Endothelial cell of umbilical vein (primary cell): ENCODE measurements around the gene SRP19. TPM values are rescaled to one million over a fixed set of nuclear protein-coding genes. Genes with fewer than 3 reads are reported as not detected.
"Not testable (repeated sequence)": the region's sequence is repeated elsewhere in the genome, so short reads cannot be mapped to it uniquely, and the experiment has no call there.

Experiments
- BruUV-seq: library from RNA; stranded (reverse); fragments of 400-500 nt; replicated peaks from 2 replicates; lab custom pipeline; 2021; lab: Mats Ljungman, UMichigan
- CTCF ChIA-PET: fragments of 300-600, 350-600 bp; sonication (Branson Sonifier 250); formaldehyde crosslinking; loops from one replicate; lab custom pipeline; 2021; ENCODE audit warnings: antibody characterized with exemption, inconsistent platforms; lab: Charles Lee
- POLR2A ChIA-PET: fragments of 300-600, 350-600 bp; sonication (Branson Sonifier 250); formaldehyde crosslinking; loops from one replicate; lab custom pipeline; 2021; ENCODE audit warnings: antibody characterized with exemption, inconsistent platforms; lab: Charles Lee
- DNase-seq: peaks from one replicate; pipeline ENCODE4 v3.0.0-alpha.2; 2011; ENCODE audit warnings: low read depth, low spot score
- FAIRE-seq: peaks from 2 replicates; lab custom pipeline; 2011; peaks lifted over from hg19 to GRCh38; lab: Jason Lieb, UNC
- H2AFZ ChIP-seq: 2 replicates; pipeline ENCODE4 v1.6.0; 2012; ENCODE audit warnings: low read depth, low read length, control low read depth, inconsistent platforms
- H3K27ac ChIP-seq: 2 replicates; pipeline ENCODE4 v1.5.1; 2011; ENCODE audit warnings: low read depth, mild to moderate bottlenecking, control low read depth, low read length, moderate library complexity; ENCODE audit not compliant: insufficient read depth
- H3K27me3 ChIP-seq, 2 experiments: 2 replicates each; pipeline versions ENCODE4 v1.6.0 to v1.6.1; 2011; ENCODE audit warnings: low read length in 2 of 2, mixed read lengths in 1 of 2; ENCODE audit not compliant: control insufficient read depth in 2 of 2, insufficient read depth in 2 of 2
- H3K36me3 ChIP-seq, 2 experiments: 2 replicates in 1 of 2; 3 replicates in 1 of 2; pipeline ENCODE4 v1.5.1; 2011; ENCODE audit warnings: low read length in 2 of 2, mild to moderate bottlenecking in 1 of 2, moderate library complexity in 1 of 2; ENCODE audit not compliant: control insufficient read depth in 2 of 2, insufficient read depth in 2 of 2; ENCODE audit errors: extremely low read depth in 1 of 2
- H3K4me1 ChIP-seq: 3 replicates; pipeline ENCODE4 v1.5.1; 2011; ENCODE audit warnings: mild to moderate bottlenecking, low read length; ENCODE audit not compliant: control insufficient read depth, insufficient read depth; ENCODE audit errors: extremely low read depth
- H3K4me2 ChIP-seq: 2 replicates; pipeline ENCODE4 v1.6.1; 2011; ENCODE audit warnings: low read length, control low read depth, mixed read lengths; ENCODE audit not compliant: insufficient read depth
- H3K4me3 ChIP-seq, 3 experiments: fragments of 200-600 bp in 1 of 3; sonication (generic), shearing (Covaris generic) in 1 of 3; replicated peaks in 1 of 3; 2 replicates each; pipeline ENCODE4 v1.5.1; 2011 to 2016; ENCODE audit warnings: control low read depth in 3 of 3, low read length in 3 of 3, mild to moderate bottlenecking in 2 of 3, inconsistent platforms in 1 of 3, low read depth in 1 of 3, moderate library complexity in 1 of 3; ENCODE audit not compliant: insufficient read depth in 1 of 3
- H3K79me2 ChIP-seq: 2 replicates; pipeline ENCODE4 v1.6.0; 2012; ENCODE audit warnings: low read length, inconsistent platforms; ENCODE audit not compliant: control insufficient read depth, insufficient read depth
- H3K9ac ChIP-seq: replicated peaks from 2 replicates; pipeline ENCODE3; 2011; ENCODE audit warnings: low read length, control low read depth; ENCODE audit not compliant: insufficient read depth; ENCODE audit errors: extremely low read depth
- H3K9me1 ChIP-seq: replicated peaks from 3 replicates; pipeline ENCODE4 v1.6.0; 2011; ENCODE audit warnings: mild to moderate bottlenecking, low read length; ENCODE audit not compliant: control insufficient read depth, insufficient read depth; ENCODE audit errors: extremely low read depth
- H3K9me3 ChIP-seq: replicated peaks from 2 replicates; pipeline ENCODE4 v1.5.1; 2012; ENCODE audit warnings: low read length, inconsistent platforms; ENCODE audit not compliant: control insufficient read depth, insufficient read depth
- H4K20me1 ChIP-seq: replicated peaks from 2 replicates; pipeline ENCODE3; 2011; ENCODE audit warnings: mild to moderate bottlenecking, low read length; ENCODE audit not compliant: control insufficient read depth, insufficient read depth; ENCODE audit errors: extremely low read depth
- FOS ChIP-seq: IDR thresholded peaks from 2 replicates; pipeline ENCODE4 v1.6.1; 2011; ENCODE audit warnings: mild to moderate bottlenecking, low read length, moderate library complexity, borderline replicate concordance; ENCODE audit not compliant: insufficient read depth
- POLR2AphosphoS5 ChIP-seq: IDR thresholded peaks from 2 replicates; pipeline ENCODE4 v1.6.1; 2012; ENCODE audit warnings: low read depth, mild to moderate bottlenecking, control low read depth, low read length, moderate library complexity; ENCODE audit not compliant: insufficient read depth
- dilution Hi-C: fragments of 300-500 bp; cut with MboI; formaldehyde crosslinking; loops from one replicate; pipeline ENCODE4 v1.15.0; 2019; ENCODE audit warnings: low sequenced_read_pairs; ENCODE audit not compliant: extremely low pct_ligation_motif_present
- intact Hi-C: fragments of 100-400 bp; cut with micrococcal nuclease; formaldehyde crosslinking; loops from one replicate; pipeline ENCODE4 v1.10.0; 2022
- polyA plus RNA-seq, 4 experiments: library from polyadenylated mRNA; depleted of rRNA in 3 of 4; stranded (reverse) in 3 of 4; unstranded in 1 of 4; fragments of >200 nt; gene quantifications; 2 replicates each; pipeline versions ENCODE4 v1.2.1 to v1.2.3, GENCODE V29; 2011 to 2012; ENCODE audit warnings: missing spikeins in 1 of 4
- total RNA-seq: library from RNA; stranded (reverse); gene quantifications from 2 replicates; pipeline ENCODE4 v1.2.3, GENCODE V29; 2021
- TF ChIP-seq, protein P1 (sequence below), 2 donors: IDR thresholded peaks; 1 replicate in 1 of 2; 2 replicates in 1 of 2; pipeline ENCODE4 v1.5.1; 2011; ENCODE audit warnings: low read length in 2 of 2, mild to moderate bottlenecking in 2 of 2, moderate library complexity in 2 of 2, control low read depth in 1 of 2, inconsistent platforms in 1 of 2, low read depth in 1 of 2; ENCODE audit not compliant: insufficient read depth in 1 of 2; ENCODE audit errors: extremely low read depth in 1 of 2

Gene SRP19
- total and polyA plus RNA-seq, 2 donors (not counting 3 experiments of a cell fraction or from before 2014, with no cell fraction given): 28.6 to 69.4 TPM

DNA sequence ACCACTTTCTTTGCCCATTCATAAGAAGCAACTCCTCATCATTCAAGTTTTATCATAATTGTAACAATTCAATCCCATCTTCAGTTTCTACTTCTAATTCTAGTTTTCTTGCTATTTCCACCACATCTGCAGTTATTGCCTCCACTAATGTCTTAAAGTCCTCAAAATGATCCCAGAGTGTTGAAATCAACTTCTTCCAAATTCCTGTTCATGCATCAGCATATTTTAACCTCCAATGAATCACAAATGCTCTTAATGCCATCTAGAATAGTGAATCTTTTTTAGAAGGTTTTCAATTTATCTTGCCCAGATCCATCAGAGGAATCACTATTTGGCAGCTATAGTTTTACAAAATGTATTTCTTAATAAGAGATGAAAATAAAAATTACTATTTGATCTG lies 3.2 kb upstream of the SRP19 start:
- dilution Hi-C loops: no loop called here
- FAIRE-seq: no peak
- CTCF ChIA-PET: interaction anchor here (4.1 kb wide), 1 partner anchor 9 kb away, joined by 50 read pairs; no protein-coding TSS in a partner anchor

DNA sequence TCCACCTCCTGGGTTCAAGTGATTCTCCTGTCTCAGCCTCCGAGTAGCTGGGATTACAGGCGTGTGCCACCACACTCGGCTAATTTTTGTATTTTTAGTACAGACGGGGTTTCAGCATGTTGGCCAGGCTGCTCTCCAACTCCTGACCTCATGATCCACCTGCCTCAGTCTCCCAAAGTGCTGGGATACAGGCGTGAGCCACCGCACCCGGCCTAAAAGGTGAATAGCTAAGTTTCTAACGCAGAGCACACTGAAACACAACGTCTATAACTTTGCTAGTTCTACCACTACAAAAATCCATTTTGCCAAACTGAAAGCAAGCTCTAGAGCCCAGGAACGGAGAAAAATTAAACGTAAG lies 537 bp upstream of the SRP19 start:
- peak overlapping the region in 2 of 3 experiments; percentile 63 to 98 for H3K4me3 ChIP-seq
- intact Hi-C loops: loop anchor here (2.0 to 5.0 kb wide), 2 partner anchors 104 to 168 kb away; no protein-coding TSS in a partner anchor
- H4K20me1 ChIP-seq, DNase-seq, H3K9me1 ChIP-seq, H3K27me3 ChIP-seq, dilution Hi-C loops, H3K9me3 ChIP-seq, FAIRE-seq: not testable (repeated sequence)
- ChIA-PET CTCF (interaction anchor here (0.9 to 4.1 kb wide), 3 partner anchors 8 to 116 kb away, joined by 3 to 50 read pairs (median 5); partner anchors contain the start of gene DCP2), POLR2A (interaction anchor here (1.1 kb wide), 1 partner anchor 12 kb away, joined by 3 read pairs; no protein-coding TSS in a partner anchor)
- H2AFZ ChIP-seq: peak overlapping the region; percentile 91
- BruUV-seq: TSS peak; percentile 93
- peak overlapping the region; percentile 99 for H3K9ac ChIP-seq
- peaks cover 36% of the 10 kb centered on the region for H3K79me2 ChIP-seq
- peaks cover 6 to 14% of the 10 kb centered on the region in 2 experiments for H3K36me3 ChIP-seq
- H3K4me2 ChIP-seq: peak overlapping the region; percentile 84
- H3K27ac ChIP-seq: peak overlapping the region; percentile 81
- peaks cover 18% of the 10 kb centered on the region for H3K4me1 ChIP-seq

More for the DNA sequence above, 3.2 kb upstream of the SRP19 start:
- Histone ChIP-seq H3K4me3 (no peak overlapping the region), H3K27me3 (peaks cover 6 to 17% of the 10 kb centered on the region in 2 experiments), H3K36me3 (peaks cover 0 to 4% of the 10 kb centered on the region in 2 experiments), H4K20me1 (no peaks in the 10 kb centered on the region), H3K9ac (no peak overlapping the region), H2AFZ (no peak overlapping the region), H3K4me2 (no peak overlapping the region), H3K79me2 (peaks cover 18% of the 10 kb centered on the region), H3K4me1 (peaks cover 13% of the 10 kb centered on the region), H3K9me1 (no peaks in the 10 kb centered on the region), H3K27ac (no peak overlapping the region), H3K9me3 (no peaks in the 10 kb centered on the region)
- intact Hi-C loops: no loop called here
- BruUV-seq: no TSS peak
- TF ChIP-seq POLR2AphosphoS5: no peak
- TF ChIP-seq FOS: no peak
- TF ChIP-seq, protein P1, sequence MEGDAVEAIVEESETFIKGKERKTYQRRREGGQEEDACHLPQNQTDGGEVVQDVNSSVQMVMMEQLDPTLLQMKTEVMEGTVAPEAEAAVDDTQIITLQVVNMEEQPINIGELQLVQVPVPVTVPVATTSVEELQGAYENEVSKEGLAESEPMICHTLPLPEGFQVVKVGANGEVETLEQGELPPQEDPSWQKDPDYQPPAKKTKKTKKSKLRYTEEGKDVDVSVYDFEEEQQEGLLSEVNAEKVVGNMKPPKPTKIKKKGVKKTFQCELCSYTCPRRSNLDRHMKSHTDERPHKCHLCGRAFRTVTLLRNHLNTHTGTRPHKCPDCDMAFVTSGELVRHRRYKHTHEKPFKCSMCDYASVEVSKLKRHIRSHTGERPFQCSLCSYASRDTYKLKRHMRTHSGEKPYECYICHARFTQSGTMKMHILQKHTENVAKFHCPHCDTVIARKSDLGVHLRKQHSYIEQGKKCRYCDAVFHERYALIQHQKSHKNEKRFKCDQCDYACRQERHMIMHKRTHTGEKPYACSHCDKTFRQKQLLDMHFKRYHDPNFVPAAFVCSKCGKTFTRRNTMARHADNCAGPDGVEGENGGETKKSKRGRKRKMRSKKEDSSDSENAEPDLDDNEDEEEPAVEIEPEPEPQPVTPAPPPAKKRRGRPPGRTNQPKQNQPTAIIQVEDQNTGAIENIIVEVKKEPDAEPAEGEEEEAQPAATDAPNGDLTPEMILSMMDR (IDR thresholded peaks at IDR 0.05; ENCODE audit: extremely low read depth in 1 of 2, insufficient read depth in 1 of 2, low read depth in 1 of 2, low read length in 2 of 2): no peak
- POLR2A ChIA-PET: no interaction called here
- no peak for DNase-seq
